Thymus (tissue), 11 donors: ENCODE measurements around the gene PAX3. TPM values are rescaled to one million over a fixed set of nuclear protein-coding genes. Genes with fewer than 3 reads are reported as not detected.

Source experiments
- DNase-seq, 9 donors: peaks; one replicate each; pipeline ENCODE4 v3.0.0-alpha.2; 2013; ENCODE audit warnings: low spot score in 9 of 9, low read depth in 6 of 9, missing footprints in 1 of 9
- H3K27ac ChIP-seq, 2 donors: one replicate each; pipeline ENCODE4 v1.5.1; 2013; ENCODE audit warnings: control low read depth in 1 of 2, low read depth in 1 of 2, low read length in 1 of 2, mild to moderate bottlenecking in 1 of 2, moderate library complexity in 1 of 2
- H3K27me3 ChIP-seq, 2 donors: one replicate each; pipeline ENCODE4 v1.5.1; 2013; ENCODE audit warnings: low read length in 1 of 2; ENCODE audit not compliant: control insufficient read depth in 2 of 2, insufficient read depth in 1 of 2
- H3K36me3 ChIP-seq, 2 donors: one replicate each; pipeline ENCODE4 v1.5.1; 2013; ENCODE audit warnings: low read length in 1 of 2, mild to moderate bottlenecking in 1 of 2, moderate library complexity in 1 of 2; ENCODE audit not compliant: control insufficient read depth in 2 of 2, insufficient read depth in 2 of 2
- H3K4me1 ChIP-seq, 2 donors: one replicate each; pipeline ENCODE4 v1.5.1; 2013; ENCODE audit warnings: low read length in 2 of 2; ENCODE audit not compliant: control insufficient read depth in 2 of 2, insufficient read depth in 2 of 2
- H3K4me3 ChIP-seq, 2 donors: one replicate each; pipeline ENCODE4 v1.5.1; 2013; ENCODE audit warnings: low read length in 2 of 2, control low read depth in 1 of 2, mild to moderate bottlenecking in 1 of 2
- H3K9me3 ChIP-seq, 2 donors: one replicate each; pipeline ENCODE4 v1.5.1; 2013; ENCODE audit warnings: low read length in 1 of 2, mild to moderate bottlenecking in 1 of 2; ENCODE audit not compliant: control insufficient read depth in 2 of 2, insufficient read depth in 1 of 2
- WGBS: extraction: QIAGEN DNeasy Blood & Tissue Kit; methylation state at CpG from one replicate; pipeline ENCODE4 v1.1.7; 2013; 5-methylcytosine and 5-hydroxymethylcytosine counted together
- polyA plus RNA-seq: library from polyadenylated mRNA; stranded (reverse); fragments of 200-250 nt; gene quantifications from one replicate; pipeline ENCODE4 v1.2.3, GENCODE V29; 2013
- total RNA-seq: library from RNA; stranded (reverse); fragments of 120-200 nt; gene quantifications from one replicate; pipeline ENCODE4 v1.2.4, GENCODE V29; 2013
- donor health status: healthy.

PAX3 gene
- total and polyA plus RNA-seq, 2 donors: 0.05 TPM

DNA sequence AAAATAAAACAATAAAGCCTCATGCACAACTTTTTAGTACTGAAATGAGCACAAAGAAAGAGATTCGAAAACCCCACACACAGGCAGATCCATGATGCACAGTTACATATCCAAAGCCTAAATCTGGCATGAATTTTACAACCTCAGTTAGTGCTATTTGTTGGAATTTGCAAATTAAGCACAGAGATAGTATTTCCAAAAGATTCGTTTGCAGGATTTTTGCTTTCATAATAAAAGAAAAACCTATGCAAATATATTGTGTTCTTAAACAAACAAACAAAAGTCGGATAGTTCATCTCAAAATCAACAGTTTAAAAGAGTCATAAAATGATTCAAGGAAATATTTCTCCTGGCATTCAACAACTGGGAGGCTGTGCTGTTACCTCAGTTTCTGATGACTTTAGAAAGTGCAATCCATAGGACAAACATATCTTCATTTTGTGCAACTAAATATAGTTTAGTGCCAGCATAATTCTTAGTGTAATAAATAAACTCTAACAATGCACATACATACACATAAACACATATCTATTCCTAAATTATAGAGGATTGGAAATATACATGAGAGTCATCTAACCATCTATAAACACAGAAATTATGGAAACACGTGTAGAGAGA lies 10.8 kb downstream of the PAX3 start:
- H3K4me1 ChIP-seq: no peaks in the 10 kb centered on the region
- no peak for DNase-seq
- 29% methylated on average over 4 of the region's 4 CpGs for WGBS

DNA sequence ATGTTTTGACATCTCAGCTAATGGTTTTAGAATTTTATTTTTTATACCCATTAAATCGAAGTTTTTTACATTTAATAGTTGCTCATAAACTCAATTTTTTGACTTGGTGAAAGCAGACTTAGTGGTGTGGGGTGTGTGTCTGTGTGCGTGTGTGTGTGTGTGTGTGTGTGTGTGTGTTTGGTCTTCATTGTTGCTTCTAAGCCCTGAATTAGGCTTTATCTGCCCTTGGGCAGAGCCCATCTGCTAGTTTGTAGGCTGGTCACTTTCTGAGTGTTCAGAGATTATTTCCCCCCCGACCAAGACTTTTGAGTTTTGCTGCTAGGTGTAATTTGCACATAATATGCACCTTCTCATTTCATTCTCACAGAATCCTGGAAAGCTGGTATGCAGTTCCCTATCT lies 14.3 kb downstream of the PAX3 start:
- WGBS: 62% methylated on average over 3 of the region's 3 CpGs
- H3K4me1 ChIP-seq: no peaks in the 10 kb centered on the region
- H3K4me3 ChIP-seq: no peak overlapping the region
- H3K9me3 ChIP-seq: peaks cover 0 to 1% of the 10 kb centered on the region in 2 donors
- DNase-seq: no peak
- H3K27me3 ChIP-seq: peaks cover 19 to 52% of the 10 kb centered on the region in 2 donors
- no peaks in the 10 kb centered on the region for H3K36me3 ChIP-seq
- no peak overlapping the region for H3K27ac ChIP-seq

More for the DNA sequence above, 10.8 kb downstream of the PAX3 start:
- Histone ChIP-seq H3K27me3 (peaks cover 53 to 85% of the 10 kb centered on the region in 2 donors), H3K9me3 (no peaks in the 10 kb centered on the region), H3K36me3 (no peaks in the 10 kb centered on the region), H3K4me3 (no peak overlapping the region), H3K27ac (no peak overlapping the region)

DNA sequence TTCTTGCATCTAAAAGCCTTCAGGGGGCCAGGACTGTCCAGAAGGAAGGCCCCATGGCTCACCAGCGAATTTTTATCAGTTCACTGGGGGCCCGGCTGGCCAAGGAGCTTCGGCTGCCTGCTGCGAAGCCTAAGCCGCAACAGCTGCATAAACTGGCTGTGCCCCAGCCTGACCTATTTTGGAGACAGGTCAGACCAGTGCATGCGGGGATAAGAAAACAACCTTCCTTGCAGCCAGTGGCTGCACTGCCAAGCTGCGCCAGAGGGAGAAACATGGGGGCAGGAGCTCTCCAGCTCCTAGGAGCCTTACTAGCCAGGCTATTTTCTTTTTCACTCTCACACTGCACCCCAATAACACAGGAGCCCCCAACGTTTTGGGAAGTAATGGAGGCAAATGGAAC lies 15.2 kb downstream of the PAX3 start:
- Histone ChIP-seq H3K4me1 (no peaks in the 10 kb centered on the region), H3K36me3 (no peaks in the 10 kb centered on the region), H3K9me3 (peaks cover 0 to 1% of the 10 kb centered on the region in 2 donors), H3K27me3 (peaks cover 11 to 44% of the 10 kb centered on the region in 2 donors), H3K27ac (no peak overlapping the region), H3K4me3 (no peak overlapping the region)
- WGBS: 49% methylated on average over 8 of the region's 8 CpGs
- no peak for DNase-seq

- no peaks in the 10 kb centered on the region for H3K4me1 ChIP-seq
- no peak for DNase-seq
- peaks cover 0 to 1% of the 10 kb centered on the region in 2 donors for H3K9me3 ChIP-seq
- H3K36me3 ChIP-seq: no peaks in the 10 kb centered on the region
- H3K27ac ChIP-seq: no peak overlapping the region
- H3K4me3 ChIP-seq: no peak overlapping the region
- H3K27me3 ChIP-seq: peaks cover 0 to 26% of the 10 kb centered on the region in 2 donors
Observed at GRCh38 chr2:222281506-222281905, 17.3 kb downstream of the PAX3 start.

DNA sequence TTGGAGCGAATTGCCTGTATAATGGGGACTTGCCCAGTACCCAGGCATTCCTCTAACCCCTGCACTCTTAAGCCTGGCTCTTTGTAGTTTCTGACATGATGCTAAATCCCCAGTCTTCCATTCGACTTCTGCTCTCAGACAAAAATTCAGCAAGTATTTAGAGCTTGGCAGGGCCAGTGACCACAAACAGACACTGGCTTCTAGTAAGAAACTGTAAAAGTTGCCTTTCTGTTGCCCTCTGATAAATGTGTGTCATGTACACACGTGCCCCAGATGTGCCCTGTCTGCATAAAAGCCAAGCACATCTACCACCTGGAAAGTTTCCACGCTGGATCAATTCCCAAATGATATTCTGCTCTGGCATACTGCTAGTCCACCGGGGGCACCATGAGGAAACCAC lies 18.0 kb downstream of the PAX3 start:
- Histone ChIP-seq H3K27me3 (peaks cover 0 to 22% of the 10 kb centered on the region in 2 donors), H3K4me1 (no peaks in the 10 kb centered on the region), H3K27ac (no peak overlapping the region), H3K4me3 (no peak overlapping the region), H3K36me3 (no peaks in the 10 kb centered on the region), H3K9me3 (peaks cover 0 to 1% of the 10 kb centered on the region in 2 donors)
- DNase-seq: no peak
- WGBS: 82% methylated on average over 5 of the region's 5 CpGs

DNA sequence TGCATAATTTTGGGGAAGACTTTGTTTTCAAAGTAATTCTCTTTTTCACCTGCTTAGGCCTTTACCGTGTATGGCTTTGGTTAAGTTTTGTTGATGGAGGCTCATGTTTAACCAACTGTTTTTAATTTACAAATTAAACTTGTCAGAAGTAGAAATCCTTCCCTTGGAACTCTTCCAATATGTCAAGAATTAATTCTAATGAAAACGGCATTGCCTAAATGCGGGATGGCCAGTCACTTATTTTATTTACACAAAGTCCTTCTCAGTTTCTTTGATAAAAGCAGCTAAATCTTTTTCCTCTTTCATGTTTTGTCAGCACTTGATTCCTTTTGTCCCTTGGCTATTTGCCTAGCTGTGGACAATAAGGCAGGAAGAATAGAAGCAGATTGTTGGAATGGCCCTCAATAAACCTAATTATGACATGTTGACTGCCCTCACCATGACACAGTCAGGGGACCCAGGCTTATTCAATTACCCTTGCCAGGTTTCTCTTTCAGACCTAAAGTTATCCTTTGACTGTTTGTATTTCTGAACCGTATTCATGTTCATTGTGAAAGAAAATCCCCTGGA lies 26.3 kb downstream of the PAX3 start:
- H3K4me1 ChIP-seq: no peaks in the 10 kb centered on the region
- WGBS: 77% methylated on average over 4 of the region's 4 CpGs

GRCh38 chr2:222271854-222272253 lies 26.9 kb downstream of the PAX3 start:
- Histone ChIP-seq H3K9me3 (no peaks in the 10 kb centered on the region), H3K4me1 (no peaks in the 10 kb centered on the region), H3K27ac (no peak overlapping the region), H3K4me3 (no peak overlapping the region), H3K27me3 (peaks cover 0 to 8% of the 10 kb centered on the region in 2 donors), H3K36me3 (no peaks in the 10 kb centered on the region)
- DNase-seq: no peak
- 82% methylated on average over 5 of the region's 5 CpGs for WGBS

More for the DNA sequence above, 26.3 kb downstream of the PAX3 start:
- Histone ChIP-seq H3K9me3 (no peaks in the 10 kb centered on the region), H3K4me3 (no peak overlapping the region), H3K27me3 (peaks cover 0 to 8% of the 10 kb centered on the region in 2 donors), H3K27ac (no peak overlapping the region), H3K36me3 (no peaks in the 10 kb centered on the region)
- no peak for DNase-seq

- no peaks in the 10 kb centered on the region for H3K36me3 ChIP-seq
- H3K27me3 ChIP-seq: peaks cover 0 to 8% of the 10 kb centered on the region in 2 donors
- no peak for DNase-seq
- H3K4me1 ChIP-seq: no peaks in the 10 kb centered on the region
- H3K9me3 ChIP-seq: no peaks in the 10 kb centered on the region
- H3K27ac ChIP-seq: no peak overlapping the region
- H3K4me3 ChIP-seq: no peak overlapping the region
- 74% methylated on average over 3 of the region's 3 CpGs for WGBS
Observed at GRCh38 chr2:222270396-222270795, 28.4 kb downstream of the PAX3 start.

DNA sequence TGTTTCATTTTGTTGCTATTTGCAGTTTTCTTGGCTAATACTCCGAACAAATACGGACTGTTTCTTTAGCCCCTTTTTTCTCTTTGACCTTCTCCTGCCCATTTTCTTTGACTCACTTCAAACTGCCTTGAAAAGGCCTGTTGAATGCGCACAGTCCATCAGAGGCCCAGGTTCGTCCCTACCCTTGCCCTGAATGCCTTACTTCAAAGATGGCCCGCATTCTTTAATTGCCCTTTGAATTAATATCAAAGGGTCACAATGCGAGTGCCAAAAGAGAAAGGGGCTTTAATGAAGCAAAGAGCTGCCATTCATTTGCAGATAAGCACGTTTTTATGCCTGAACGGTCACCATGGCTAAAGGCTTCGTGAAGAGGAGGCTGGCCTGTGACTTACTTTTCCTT lies 29.7 kb downstream of the PAX3 start:
- Histone ChIP-seq H3K4me1 (no peaks in the 10 kb centered on the region), H3K27me3 (peaks cover 0 to 8% of the 10 kb centered on the region in 2 donors), H3K36me3 (no peaks in the 10 kb centered on the region), H3K27ac (no peak overlapping the region), H3K4me3 (no peak overlapping the region), H3K9me3 (no peaks in the 10 kb centered on the region)
- no peak for DNase-seq
- WGBS: 53% methylated on average over 9 of the region's 9 CpGs
